HepG2 (cell line): ENCODE results near the gene WDR18. TPM values are rescaled to one million over a fixed set of nuclear protein-coding genes. Genes with fewer than 3 reads are reported as not detected.

Experiments used
- CC2D1A ChIP-seq: sonication (generic); formaldehyde crosslinking; IDR thresholded peaks from 2 replicates; pipeline ENCODE4 v1.8.1; 2023; ENCODE audit warnings: mild to moderate bottlenecking, missing genetic modification reagents
- FOXK1 ChIP-seq: sonication (generic); formaldehyde crosslinking; IDR thresholded peaks from 2 replicates; pipeline ENCODE4 v1.4.0; 2020; ENCODE audit warnings: low read depth, missing genetic modification reagents, borderline replicate concordance
- HOXA7 ChIP-seq: sonication (generic); formaldehyde crosslinking; IDR thresholded peaks from 2 replicates; pipeline ENCODE4 v1.8.1; 2022; ENCODE audit warnings: mild to moderate bottlenecking, missing genetic modification reagents, moderate library complexity
- IRX3 ChIP-seq: sonication (generic); formaldehyde crosslinking; IDR thresholded peaks from 2 replicates; pipeline ENCODE4 v1.8.1; 2023; ENCODE audit warnings: mild to moderate bottlenecking, low read depth, missing genetic modification reagents, borderline replicate concordance
- LCORL ChIP-seq, 2 experiments: fragments of 450-650 bp in 1 of 2; sonication (generic) in 1 of 2; formaldehyde crosslinking in 1 of 2; IDR thresholded peaks; 2 replicates each; pipeline versions ENCODE4 v1.5.0 to v1.6.1; 2017 to 2020; ENCODE audit warnings: antibody characterized with exemption in 1 of 2, missing genetic modification reagents in 1 of 2
- MED1 ChIP-seq: sonication (generic); formaldehyde crosslinking; IDR thresholded peaks from 2 replicates; pipeline ENCODE4 v1.4.0; 2020; ENCODE audit warnings: missing genetic modification reagents
- NCOR1 ChIP-seq: fragments of 200-600 bp; sonication (generic); IDR thresholded peaks from 2 replicates; pipeline ENCODE4 v1.7.0; 2017; ENCODE audit warnings: antibody characterized with exemption, low read length, borderline replicate concordance
- RNF2 ChIP-seq: fragments of 450-650 bp; conservative IDR thresholded peaks from 2 replicates; pipeline ENCODE4 v1.6.1; 2016; ENCODE audit warnings: low read depth
- SOX13 ChIP-seq, 3 experiments: fragments of 450-650 bp in 1 of 3; sonication (generic) in 1 of 3; formaldehyde crosslinking in 1 of 3; IDR thresholded peaks in 2 of 3; conservative IDR thresholded peaks in 1 of 3; 2 replicates each; pipeline versions ENCODE4 v1.5.0 to v1.6.1; 2016 to 2020; ENCODE audit warnings: antibody characterized with exemption in 1 of 3, mild to moderate bottlenecking in 1 of 3, missing compliant biosample characterization in 1 of 3, missing genetic modification reagents in 1 of 3, moderate library complexity in 1 of 3
- ZBTB1 ChIP-seq: sonication (generic); formaldehyde crosslinking; IDR thresholded peaks from 2 replicates; pipeline ENCODE4 v1.4.0; 2020; ENCODE audit warnings: missing genetic modification reagents, borderline replicate concordance
- ZNF143 ChIP-seq: sonication (generic); formaldehyde crosslinking; IDR thresholded peaks from 2 replicates; pipeline ENCODE4 v1.4.0; 2020; ENCODE audit warnings: missing genetic modification reagents
- ZNF234 ChIP-seq: sonication (generic); formaldehyde crosslinking; conservative IDR thresholded peaks from 2 replicates; pipeline ENCODE4 v1.5.1; 2020; ENCODE audit warnings: mild to moderate bottlenecking, missing genetic modification reagents
- ZNF441 ChIP-seq: sonication (generic); formaldehyde crosslinking; IDR thresholded peaks from 2 replicates; pipeline ENCODE4 v1.7.0; 2021; ENCODE audit warnings: missing genetic modification reagents, borderline replicate concordance
- ZNF530 ChIP-seq: sonication (generic); formaldehyde crosslinking; IDR thresholded peaks from 2 replicates; pipeline ENCODE4 v1.5.0; 2020; ENCODE audit warnings: low read depth, mild to moderate bottlenecking, missing genetic modification reagents
- ZNF550 ChIP-seq: sonication (generic); formaldehyde crosslinking; IDR thresholded peaks from 2 replicates; pipeline ENCODE4 v1.4.0; 2020; ENCODE audit warnings: mild to moderate bottlenecking, missing genetic modification reagents, borderline replicate concordance
- ZNF660 ChIP-seq: sonication (generic); formaldehyde crosslinking; IDR thresholded peaks from 2 replicates; pipeline ENCODE4 v1.5.1; 2020; ENCODE audit warnings: mild to moderate bottlenecking, low read depth, missing genetic modification reagents, borderline replicate concordance
- ZNF788 ChIP-seq: sonication (generic); formaldehyde crosslinking; IDR thresholded peaks from 2 replicates; pipeline ENCODE4 v1.5.0; 2020; ENCODE audit warnings: mild to moderate bottlenecking, missing genetic modification reagents, borderline replicate concordance
- ZNF883 ChIP-seq: sonication (generic); formaldehyde crosslinking; IDR thresholded peaks from 2 replicates; pipeline ENCODE4 v1.5.1; 2020; ENCODE audit warnings: mild to moderate bottlenecking, missing genetic modification reagents; ENCODE audit errors: not compliant biosample characterization
- polyA plus RNA-seq, 8 experiments: library from polyadenylated mRNA; depleted of rRNA in 3 of 8; stranded (reverse) in 7 of 8; unstranded in 1 of 8; fragments of >200 nt; fragmentation: Illumina TruSeq in 4 of 8; extraction: Trizol in 4 of 8; gene quantifications; 2 replicates each; pipeline versions ENCODE4 v1.2.1 to v1.2.3, GENCODE V29; 2011 to 2016; ENCODE audit warnings: low read depth in 4 of 8, missing spikeins in 1 of 8, mixed read lengths in 1 of 8; ENCODE audit not compliant: insufficient read depth in 1 of 8
- total RNA-seq, 5 experiments: library from RNA; depleted of rRNA; stranded (reverse); fragments of >200 nt; fragmentation: Illumina TruSeq; extraction: Trizol; gene quantifications; 2 replicates each; pipeline ENCODE4 v1.2.3, GENCODE V29; 2016; ENCODE audit warnings: low read depth in 1 of 5
- TF ChIP-seq, protein P1 (sequence below): IDR thresholded peaks from 2 replicates; pipeline ENCODE4 v1.6.1; 2018; ENCODE audit warnings: missing genetic modification reagents, mild to moderate bottlenecking, missing compliant biosample characterization
- TF ChIP-seq, protein P2 (sequence below): IDR thresholded peaks from 2 replicates; pipeline ENCODE4 v1.6.1; 2016; ENCODE audit warnings: missing compliant biosample characterization, missing genetic modification reagents, borderline replicate concordance
- TF ChIP-seq, protein P3 (sequence below): sonication (generic); formaldehyde crosslinking; IDR thresholded peaks from 2 replicates; pipeline ENCODE4 v1.5.0; 2020; ENCODE audit warnings: mild to moderate bottlenecking, low read depth, missing genetic modification reagents, borderline replicate concordance
- TF ChIP-seq, protein P4 (sequence below), 2 experiments: IDR thresholded peaks; 2 replicates each; pipeline ENCODE4 v1.6.1; 2011 to 2012; ENCODE audit warnings: low read length in 2 of 2, borderline replicate concordance in 1 of 2, low read depth in 1 of 2, mild to moderate bottlenecking in 1 of 2, moderate library complexity in 1 of 2

The WDR18 gene
- total and polyA plus RNA-seq, 2 of the 13 experiments (the other 11 are each of a cell fraction or from before 2014, with no cell fraction given): 36.4 to 47.6 TPM

DNA sequence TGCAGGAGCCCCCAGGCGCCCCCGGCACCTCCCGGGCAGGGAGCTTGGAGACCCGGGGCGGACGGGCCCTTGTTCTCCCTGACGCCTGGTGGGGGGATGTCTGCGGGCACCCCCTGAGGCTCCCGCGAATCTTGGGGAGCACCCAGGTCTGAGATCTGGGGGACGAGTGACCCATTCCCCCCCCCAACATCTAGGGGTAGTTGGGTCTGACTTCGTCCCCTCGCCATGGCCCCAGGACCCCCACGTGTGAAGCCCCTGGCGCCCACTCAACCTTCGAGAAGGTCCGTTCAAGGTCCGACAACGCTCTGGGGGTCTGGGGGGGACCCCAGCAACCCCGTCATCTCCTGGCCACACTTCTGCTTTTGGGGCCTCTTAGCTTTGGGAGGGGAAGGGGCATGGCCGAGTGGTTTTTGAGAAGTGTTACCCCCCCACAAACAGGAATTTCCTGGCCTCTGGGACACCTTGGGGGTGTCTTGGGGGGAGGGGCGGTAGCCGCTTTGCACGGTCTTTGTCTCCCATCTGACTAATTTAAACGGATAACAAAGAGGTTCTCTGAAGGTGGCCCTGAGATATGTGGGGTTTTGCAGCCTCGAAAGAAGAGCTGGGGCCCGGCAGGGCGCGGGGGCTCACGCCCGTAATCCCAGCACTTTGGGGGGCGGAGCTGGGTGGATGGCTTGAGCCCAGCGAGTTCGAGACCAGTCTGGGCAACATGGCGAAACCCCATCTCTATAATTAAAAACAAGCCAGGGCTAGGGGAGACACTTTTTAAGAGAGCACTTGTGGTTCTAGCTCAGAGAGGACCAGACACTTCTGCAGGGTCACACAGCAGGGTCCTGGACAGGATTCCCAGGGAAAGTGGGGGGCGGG, 42.9 kb downstream of the WDR18 start (continued):
- TF ChIP-seq MED1 (CRISPR knock-in tag) (no peak), LCORL (IDR thresholded peaks at IDR 0.05) (no peak), LCORL (CRISPR knock-in tag; IDR thresholded peaks at IDR 0.05) (peak; percentile 22; the same call in 1 of the 2 replicates), CC2D1A (CRISPR knock-in tag) (no peak), ZBTB1 (CRISPR knock-in tag) (no peak), HOXA7 (CRISPR knock-in tag) (no peak), ZNF550 (no peak), ZNF660 (CRISPR knock-in tag) (no peak), ZNF143 (no peak), ZNF234 (CRISPR knock-in tag) (no peak), ZNF788 (no peak), ZNF530 (no peak), SOX13 (IDR thresholded peaks at IDR 0.05) (no peak), SOX13 (CRISPR knock-in tag; conservative IDR thresholded peaks at IDR 0.05 in 1 of 2, IDR thresholded peaks at IDR 0.05 in 1 of 2) (no peak), IRX3 (no peak), ZNF441 (CRISPR knock-in tag) (no peak), FOXK1 (CRISPR knock-in tag) (no peak), RNF2 (no peak), ZNF883 (CRISPR knock-in tag) (peak; percentile 33), NCOR1 (no peak)
- TF ChIP-seq, protein P1, sequence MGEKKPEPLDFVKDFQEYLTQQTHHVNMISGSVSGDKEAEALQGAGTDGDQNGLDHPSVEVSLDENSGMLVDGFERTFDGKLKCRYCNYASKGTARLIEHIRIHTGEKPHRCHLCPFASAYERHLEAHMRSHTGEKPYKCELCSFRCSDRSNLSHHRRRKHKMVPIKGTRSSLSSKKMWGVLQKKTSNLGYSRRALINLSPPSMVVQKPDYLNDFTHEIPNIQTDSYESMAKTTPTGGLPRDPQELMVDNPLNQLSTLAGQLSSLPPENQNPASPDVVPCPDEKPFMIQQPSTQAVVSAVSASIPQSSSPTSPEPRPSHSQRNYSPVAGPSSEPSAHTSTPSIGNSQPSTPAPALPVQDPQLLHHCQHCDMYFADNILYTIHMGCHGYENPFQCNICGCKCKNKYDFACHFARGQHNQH (CRISPR knock-in tag): no peak
- TF ChIP-seq, protein P2, sequence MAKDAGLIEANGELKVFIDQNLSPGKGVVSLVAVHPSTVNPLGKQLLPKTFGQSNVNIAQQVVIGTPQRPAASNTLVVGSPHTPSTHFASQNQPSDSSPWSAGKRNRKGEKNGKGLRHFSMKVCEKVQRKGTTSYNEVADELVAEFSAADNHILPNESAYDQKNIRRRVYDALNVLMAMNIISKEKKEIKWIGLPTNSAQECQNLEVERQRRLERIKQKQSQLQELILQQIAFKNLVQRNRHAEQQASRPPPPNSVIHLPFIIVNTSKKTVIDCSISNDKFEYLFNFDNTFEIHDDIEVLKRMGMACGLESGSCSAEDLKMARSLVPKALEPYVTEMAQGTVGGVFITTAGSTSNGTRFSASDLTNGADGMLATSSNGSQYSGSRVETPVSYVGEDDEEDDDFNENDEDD (CRISPR knock-in tag): no peak
- TF ChIP-seq, protein P3, sequence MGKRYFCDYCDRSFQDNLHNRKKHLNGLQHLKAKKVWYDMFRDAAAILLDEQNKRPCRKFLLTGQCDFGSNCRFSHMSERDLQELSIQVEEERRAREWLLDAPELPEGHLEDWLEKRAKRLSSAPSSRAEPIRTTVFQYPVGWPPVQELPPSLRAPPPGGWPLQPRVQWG (CRISPR knock-in tag): no peak
- TF ChIP-seq, protein P4, sequence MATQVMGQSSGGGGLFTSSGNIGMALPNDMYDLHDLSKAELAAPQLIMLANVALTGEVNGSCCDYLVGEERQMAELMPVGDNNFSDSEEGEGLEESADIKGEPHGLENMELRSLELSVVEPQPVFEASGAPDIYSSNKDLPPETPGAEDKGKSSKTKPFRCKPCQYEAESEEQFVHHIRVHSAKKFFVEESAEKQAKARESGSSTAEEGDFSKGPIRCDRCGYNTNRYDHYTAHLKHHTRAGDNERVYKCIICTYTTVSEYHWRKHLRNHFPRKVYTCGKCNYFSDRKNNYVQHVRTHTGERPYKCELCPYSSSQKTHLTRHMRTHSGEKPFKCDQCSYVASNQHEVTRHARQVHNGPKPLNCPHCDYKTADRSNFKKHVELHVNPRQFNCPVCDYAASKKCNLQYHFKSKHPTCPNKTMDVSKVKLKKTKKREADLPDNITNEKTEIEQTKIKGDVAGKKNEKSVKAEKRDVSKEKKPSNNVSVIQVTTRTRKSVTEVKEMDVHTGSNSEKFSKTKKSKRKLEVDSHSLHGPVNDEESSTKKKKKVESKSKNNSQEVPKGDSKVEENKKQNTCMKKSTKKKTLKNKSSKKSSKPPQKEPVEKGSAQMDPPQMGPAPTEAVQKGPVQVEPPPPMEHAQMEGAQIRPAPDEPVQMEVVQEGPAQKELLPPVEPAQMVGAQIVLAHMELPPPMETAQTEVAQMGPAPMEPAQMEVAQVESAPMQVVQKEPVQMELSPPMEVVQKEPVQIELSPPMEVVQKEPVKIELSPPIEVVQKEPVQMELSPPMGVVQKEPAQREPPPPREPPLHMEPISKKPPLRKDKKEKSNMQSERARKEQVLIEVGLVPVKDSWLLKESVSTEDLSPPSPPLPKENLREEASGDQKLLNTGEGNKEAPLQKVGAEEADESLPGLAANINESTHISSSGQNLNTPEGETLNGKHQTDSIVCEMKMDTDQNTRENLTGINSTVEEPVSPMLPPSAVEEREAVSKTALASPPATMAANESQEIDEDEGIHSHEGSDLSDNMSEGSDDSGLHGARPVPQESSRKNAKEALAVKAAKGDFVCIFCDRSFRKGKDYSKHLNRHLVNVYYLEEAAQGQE (IDR thresholded peaks at IDR 0.05; ENCODE audit: borderline replicate concordance in 1 of 2, low read depth in 1 of 2, low read length in 2 of 2): no peak
